ENCODE measurements around the gene LYPLAL1. TPM values are rescaled to one million over a fixed set of nuclear protein-coding genes. Genes with fewer than 3 reads are reported as not detected.
"Not testable (repeated sequence)": the region's sequence is repeated elsewhere in the genome, so short reads cannot be mapped to it uniquely, and the experiment has no call there.

LYPLAL1 gene
- total RNA-seq, 1 donor from 2014 or later: 38.0 TPM

- CTCF ChIA-PET: no interaction called here
- peaks cover 7% of the 10 kb centered on the region for H3K36me3 Mint-ChIP-seq (ENCODE audit: low read depth)
- H3K4me1 Mint-ChIP-seq: no peaks in the 10 kb centered on the region
Observed at GRCh38 chr1:219244864-219245263, 71.2 kb downstream of the LYPLAL1 start.

GRCh38 chr1:219247441-219247840, 73.8 kb downstream of the LYPLAL1 start:
- Mint-ChIP-seq H3K4me1 (no peaks in the 10 kb centered on the region), H3K36me3 (ENCODE audit: low read depth) (peaks cover 10% of the 10 kb centered on the region), H3K9me3 (peaks cover 11% of the 10 kb centered on the region), H3K27me3 (no peaks in the 10 kb centered on the region), H3K27ac (no peak overlapping the region), H3K4me3 (no peak overlapping the region)
- intact Hi-C loops (cut with micrococcal nuclease): no loop called here
- TF ChIP-seq CTCF (IDR thresholded peaks at IDR 0.05): no peak
- no peak for DNase-seq
- POLR2A ChIA-PET: no interaction called here
- CTCF ChIA-PET: no interaction called here
- ATAC-seq (ENCODE audit: low read depth): no peak

More at GRCh38 chr1:219244864-219245263, 71.2 kb downstream of the LYPLAL1 start:
- DNase-seq (no peak), ATAC-seq (ENCODE audit: low read depth) (no peak)
- H3K4me3 Mint-ChIP-seq: no peak overlapping the region
- H3K9me3 Mint-ChIP-seq: no peaks in the 10 kb centered on the region
- TF ChIP-seq CTCF (IDR thresholded peaks at IDR 0.05): no peak
- intact Hi-C loops (cut with micrococcal nuclease): no loop called here
- no peaks in the 10 kb centered on the region for H3K27me3 Mint-ChIP-seq
- H3K27ac Mint-ChIP-seq: no peak overlapping the region
- POLR2A ChIA-PET: interaction anchor here (0.7 kb wide), 1 partner anchor 894 kb away, joined by 12 read pairs; no protein-coding TSS in a partner anchor

GRCh38 chr1:219250468-219250867, 76.8 kb downstream of the LYPLAL1 start:
- POLR2A ChIA-PET: not testable (repeated sequence)

GRCh38 chr1:219257751-219258150, 84.1 kb downstream of the LYPLAL1 start:
- Mint-ChIP-seq H3K27ac (no peak overlapping the region), H3K9me3 (peaks cover 29% of the 10 kb centered on the region), H3K36me3 (ENCODE audit: low read depth) (peaks cover 36% of the 10 kb centered on the region), H3K27me3 (no peaks in the 10 kb centered on the region), H3K4me1 (no peaks in the 10 kb centered on the region), H3K4me3 (no peak overlapping the region)
- ChIA-PET POLR2A (no interaction called here), CTCF (no interaction called here)
- no peak for DNase-seq
- TF ChIP-seq CTCF (IDR thresholded peaks at IDR 0.05): no peak
- intact Hi-C loops (cut with micrococcal nuclease): no loop called here
- ATAC-seq (ENCODE audit: low read depth): no peak

More at GRCh38 chr1:219250468-219250867, 76.8 kb downstream of the LYPLAL1 start:
- intact Hi-C loops (cut with micrococcal nuclease); DNase-seq; CTCF ChIA-PET; H3K4me1 Mint-ChIP-seq; H3K27me3 Mint-ChIP-seq; ATAC-seq (ENCODE audit: low read depth); H3K4me3 Mint-ChIP-seq; H3K27ac Mint-ChIP-seq: not testable (repeated sequence)
- Mint-ChIP-seq H3K9me3 (peaks cover 23% of the 10 kb centered on the region), H3K36me3 (ENCODE audit: low read depth) (peaks cover 16% of the 10 kb centered on the region)

GRCh38 chr1:219261454-219261853, 87.8 kb downstream of the LYPLAL1 start:
- no peaks in the 10 kb centered on the region for H3K27me3 Mint-ChIP-seq
- peaks cover 35% of the 10 kb centered on the region for H3K36me3 Mint-ChIP-seq (ENCODE audit: low read depth)
- H3K27ac Mint-ChIP-seq: no peak overlapping the region
- POLR2A ChIA-PET: no interaction called here
- no peak for TF ChIP-seq CTCF (IDR thresholded peaks at IDR 0.05)
- CTCF ChIA-PET: interaction anchor here (0.7 kb wide), 1 partner anchor 96 kb away, joined by 3 read pairs; no protein-coding TSS in a partner anchor
- H3K4me1 Mint-ChIP-seq: no peaks in the 10 kb centered on the region
- intact Hi-C loops (cut with micrococcal nuclease): no loop called here
- no peak overlapping the region for H3K4me3 Mint-ChIP-seq
- H3K9me3 Mint-ChIP-seq: peaks cover 18% of the 10 kb centered on the region
- DNase-seq (no peak), ATAC-seq (ENCODE audit: low read depth) (no peak)
